HepG2 (cell line): ENCODE results near the gene GPS1. TPM values are rescaled to one million over a fixed set of nuclear protein-coding genes. Genes with fewer than 3 reads are reported as not detected.

Source experiments
- CREB1 ChIP-seq, 2 experiments: fragments of 450-650 bp in 1 of 2; IDR thresholded peaks; 2 replicates each; pipeline ENCODE4 v1.6.1; 2016 to 2017; ENCODE audit warnings: control low read depth in 1 of 2, mild to moderate bottlenecking in 1 of 2, missing compliant biosample characterization in 1 of 2, missing genetic modification characterization in 1 of 2
- DPF2 ChIP-seq: sonication (generic); formaldehyde crosslinking; IDR thresholded peaks from 2 replicates; pipeline ENCODE4 v1.4.0; 2020; ENCODE audit warnings: mild to moderate bottlenecking, low read depth, missing genetic modification reagents, borderline replicate concordance
- FOXA1 ChIP-seq, 2 experiments: fragments of 450-650 bp in 1 of 2; sonication (generic) in 1 of 2; formaldehyde crosslinking in 1 of 2; IDR thresholded peaks; 2 replicates each; pipeline versions ENCODE4 v1.4.0 to v1.6.1; 2016 to 2020; ENCODE audit warnings: missing genetic modification reagents in 1 of 2
- HES4 ChIP-seq: sonication (generic); formaldehyde crosslinking; IDR thresholded peaks from 2 replicates; pipeline ENCODE4 v1.9.0; 2021; ENCODE audit warnings: mild to moderate bottlenecking, missing genetic modification reagents, borderline replicate concordance
- ZFP36 ChIP-seq: fragments of 150-350 bp; IDR thresholded peaks from 2 replicates; pipeline ENCODE4 v1.6.1; 2018; ENCODE audit warnings: borderline replicate concordance, low read length, low read depth; ENCODE audit not compliant: partially characterized antibody
- ZNF232 ChIP-seq: sonication (generic); formaldehyde crosslinking; IDR thresholded peaks from 2 replicates; pipeline ENCODE4 v1.4.0; 2020; ENCODE audit warnings: missing genetic modification reagents, borderline replicate concordance
- ZNF326 ChIP-seq: sonication (generic); formaldehyde crosslinking; IDR thresholded peaks from 2 replicates; pipeline ENCODE4 v1.4.0; 2020; ENCODE audit warnings: missing genetic modification reagents, borderline replicate concordance
- ZNF574 ChIP-seq: sonication (generic); formaldehyde crosslinking; IDR thresholded peaks from 2 replicates; pipeline ENCODE4 v1.4.0; 2020; ENCODE audit warnings: missing genetic modification reagents
- ZNF652 ChIP-seq: IDR thresholded peaks from 2 replicates; pipeline ENCODE4 v1.6.1; 2016; ENCODE audit warnings: low read depth, borderline replicate concordance
- ZNF75D ChIP-seq: sonication (generic); formaldehyde crosslinking; IDR thresholded peaks from 2 replicates; pipeline ENCODE4 v1.8.1; 2023; ENCODE audit warnings: missing genetic modification reagents, mild to moderate bottlenecking, borderline replicate concordance
- ZNF891 ChIP-seq: sonication (generic); formaldehyde crosslinking; IDR thresholded peaks from 2 replicates; pipeline ENCODE4 v1.5.0; 2020; ENCODE audit warnings: mild to moderate bottlenecking, missing genetic modification reagents
- polyA plus RNA-seq, 8 experiments: library from polyadenylated mRNA; depleted of rRNA in 3 of 8; stranded (reverse) in 7 of 8; unstranded in 1 of 8; fragments of >200 nt; fragmentation: Illumina TruSeq in 4 of 8; extraction: Trizol in 4 of 8; gene quantifications; 2 replicates each; pipeline versions ENCODE4 v1.2.1 to v1.2.3, GENCODE V29; 2011 to 2016; ENCODE audit warnings: low read depth in 4 of 8, missing spikeins in 1 of 8, mixed read lengths in 1 of 8; ENCODE audit not compliant: insufficient read depth in 1 of 8
- total RNA-seq, 5 experiments: library from RNA; depleted of rRNA; stranded (reverse); fragments of >200 nt; fragmentation: Illumina TruSeq; extraction: Trizol; gene quantifications; 2 replicates each; pipeline ENCODE4 v1.2.3, GENCODE V29; 2016; ENCODE audit warnings: low read depth in 1 of 5
- TF ChIP-seq, protein P1 (sequence below): sonication (generic); formaldehyde crosslinking; IDR thresholded peaks from 2 replicates; pipeline ENCODE4 v1.4.0; 2020; ENCODE audit warnings: mild to moderate bottlenecking, missing genetic modification reagents
- TF ChIP-seq, protein P2 (sequence below): sonication (generic); formaldehyde crosslinking; IDR thresholded peaks from 2 replicates; pipeline ENCODE4 v1.5.0; 2020; ENCODE audit warnings: mild to moderate bottlenecking, missing genetic modification reagents, borderline replicate concordance
- TF ChIP-seq, protein P3 (sequence below): sonication (generic); formaldehyde crosslinking; IDR thresholded peaks from 2 replicates; pipeline ENCODE4 v1.4.0; 2020; ENCODE audit warnings: mild to moderate bottlenecking, missing genetic modification reagents

The GPS1 gene
- total and polyA plus RNA-seq, 2 of the 13 experiments (the other 11 are each of a cell fraction or from before 2014, with no cell fraction given), result 124 to 128 TPM

- TF ChIP-seq ZNF574 (CRISPR knock-in tag) (peak; percentile 83), ZNF75D (peak; percentile 52; the same call in 1 of the 2 replicates), HES4 (CRISPR knock-in tag) (peak; percentile 75), DPF2 (CRISPR knock-in tag) (no peak), ZNF232 (CRISPR knock-in tag) (peak; percentile 82; the same call in 1 of the 2 replicates), ZNF652 (CRISPR knock-in tag) (no peak; the same call in 1 of the 2 replicates), FOXA1 (IDR thresholded peaks at IDR 0.05) (no peak), FOXA1 (CRISPR knock-in tag; IDR thresholded peaks at IDR 0.05) (peak; percentile 57), CREB1 (IDR thresholded peaks at IDR 0.05) (0 out of 2 replicates have a peak, but pooled peaks have one; percentile 13), CREB1 (CRISPR knock-in tag; IDR thresholded peaks at IDR 0.05) (no peak), ZFP36 (no peak), ZNF891 (CRISPR knock-in tag) (peak; percentile 93), ZNF326 (CRISPR knock-in tag) (no peak; the same call in 1 of the 2 replicates)
- TF ChIP-seq, protein P1, sequence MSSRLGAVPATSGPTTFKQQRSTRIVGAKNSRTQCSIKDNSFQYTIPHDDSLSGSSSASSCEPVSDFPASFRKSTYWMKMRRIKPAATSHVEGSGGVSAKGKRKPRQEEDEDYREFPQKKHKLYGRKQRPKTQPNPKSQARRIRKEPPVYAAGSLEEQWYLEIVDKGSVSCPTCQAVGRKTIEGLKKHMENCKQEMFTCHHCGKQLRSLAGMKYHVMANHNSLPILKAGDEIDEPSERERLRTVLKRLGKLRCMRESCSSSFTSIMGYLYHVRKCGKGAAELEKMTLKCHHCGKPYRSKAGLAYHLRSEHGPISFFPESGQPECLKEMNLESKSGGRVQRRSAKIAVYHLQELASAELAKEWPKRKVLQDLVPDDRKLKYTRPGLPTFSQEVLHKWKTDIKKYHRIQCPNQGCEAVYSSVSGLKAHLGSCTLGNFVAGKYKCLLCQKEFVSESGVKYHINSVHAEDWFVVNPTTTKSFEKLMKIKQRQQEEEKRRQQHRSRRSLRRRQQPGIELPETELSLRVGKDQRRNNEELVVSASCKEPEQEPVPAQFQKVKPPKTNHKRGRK (CRISPR knock-in tag), result no peak
- TF ChIP-seq, protein P2, sequence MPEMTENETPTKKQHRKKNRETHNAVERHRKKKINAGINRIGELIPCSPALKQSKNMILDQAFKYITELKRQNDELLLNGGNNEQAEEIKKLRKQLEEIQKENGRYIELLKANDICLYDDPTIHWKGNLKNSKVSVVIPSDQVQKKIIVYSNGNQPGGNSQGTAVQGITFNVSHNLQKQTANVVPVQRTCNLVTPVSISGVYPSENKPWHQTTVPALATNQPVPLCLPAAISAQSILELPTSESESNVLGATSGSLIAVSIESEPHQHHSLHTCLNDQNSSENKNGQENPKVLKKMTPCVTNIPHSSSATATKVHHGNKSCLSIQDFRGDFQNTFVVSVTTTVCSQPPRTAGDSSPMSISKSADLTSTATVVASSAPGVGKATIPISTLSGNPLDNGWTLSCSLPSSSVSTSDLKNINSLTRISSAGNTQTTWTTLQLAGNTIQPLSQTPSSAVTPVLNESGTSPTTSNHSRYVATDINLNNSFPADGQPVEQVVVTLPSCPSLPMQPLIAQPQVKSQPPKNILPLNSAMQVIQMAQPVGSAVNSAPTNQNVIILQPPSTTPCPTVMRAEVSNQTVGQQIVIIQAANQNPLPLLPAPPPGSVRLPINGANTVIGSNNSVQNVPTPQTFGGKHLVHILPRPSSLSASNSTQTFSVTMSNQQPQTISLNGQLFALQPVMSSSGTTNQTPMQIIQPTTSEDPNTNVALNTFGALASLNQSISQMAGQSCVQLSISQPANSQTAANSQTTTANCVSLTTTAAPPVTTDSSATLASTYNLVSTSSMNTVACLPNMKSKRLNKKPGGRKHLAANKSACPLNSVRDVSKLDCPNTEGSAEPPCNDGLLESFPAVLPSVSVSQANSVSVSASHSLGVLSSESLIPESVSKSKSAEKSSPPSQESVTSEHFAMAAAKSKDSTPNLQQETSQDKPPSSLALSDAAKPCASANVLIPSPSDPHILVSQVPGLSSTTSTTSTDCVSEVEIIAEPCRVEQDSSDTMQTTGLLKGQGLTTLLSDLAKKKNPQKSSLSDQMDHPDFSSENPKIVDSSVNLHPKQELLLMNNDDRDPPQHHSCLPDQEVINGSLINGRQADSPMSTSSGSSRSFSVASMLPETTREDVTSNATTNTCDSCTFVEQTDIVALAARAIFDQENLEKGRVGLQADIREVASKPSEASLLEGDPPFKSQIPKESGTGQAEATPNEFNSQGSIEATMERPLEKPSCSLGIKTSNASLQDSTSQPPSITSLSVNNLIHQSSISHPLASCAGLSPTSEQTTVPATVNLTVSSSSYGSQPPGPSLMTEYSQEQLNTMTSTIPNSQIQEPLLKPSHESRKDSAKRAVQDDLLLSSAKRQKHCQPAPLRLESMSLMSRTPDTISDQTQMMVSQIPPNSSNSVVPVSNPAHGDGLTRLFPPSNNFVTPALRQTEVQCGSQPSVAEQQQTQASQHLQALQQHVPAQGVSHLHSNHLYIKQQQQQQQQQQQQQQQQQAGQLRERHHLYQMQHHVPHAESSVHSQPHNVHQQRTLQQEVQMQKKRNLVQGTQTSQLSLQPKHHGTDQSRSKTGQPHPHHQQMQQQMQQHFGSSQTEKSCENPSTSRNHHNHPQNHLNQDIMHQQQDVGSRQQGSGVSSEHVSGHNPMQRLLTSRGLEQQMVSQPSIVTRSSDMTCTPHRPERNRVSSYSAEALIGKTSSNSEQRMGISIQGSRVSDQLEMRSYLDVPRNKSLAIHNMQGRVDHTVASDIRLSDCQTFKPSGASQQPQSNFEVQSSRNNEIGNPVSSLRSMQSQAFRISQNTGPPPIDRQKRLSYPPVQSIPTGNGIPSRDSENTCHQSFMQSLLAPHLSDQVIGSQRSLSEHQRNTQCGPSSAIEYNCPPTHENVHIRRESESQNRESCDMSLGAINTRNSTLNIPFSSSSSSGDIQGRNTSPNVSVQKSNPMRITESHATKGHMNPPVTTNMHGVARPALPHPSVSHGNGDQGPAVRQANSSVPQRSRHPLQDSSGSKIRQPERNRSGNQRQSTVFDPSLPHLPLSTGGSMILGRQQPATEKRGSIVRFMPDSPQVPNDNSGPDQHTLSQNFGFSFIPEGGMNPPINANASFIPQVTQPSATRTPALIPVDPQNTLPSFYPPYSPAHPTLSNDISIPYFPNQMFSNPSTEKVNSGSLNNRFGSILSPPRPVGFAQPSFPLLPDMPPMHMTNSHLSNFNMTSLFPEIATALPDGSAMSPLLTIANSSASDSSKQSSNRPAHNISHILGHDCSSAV, result no peak
- TF ChIP-seq, protein P3, sequence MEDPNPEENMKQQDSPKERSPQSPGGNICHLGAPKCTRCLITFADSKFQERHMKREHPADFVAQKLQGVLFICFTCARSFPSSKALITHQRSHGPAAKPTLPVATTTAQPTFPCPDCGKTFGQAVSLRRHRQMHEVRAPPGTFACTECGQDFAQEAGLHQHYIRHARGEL (CRISPR knock-in tag), result no peak
Measured at GRCh38 chr17:82103553-82104451, 52.1 kb downstream of the GPS1 start (continued).
